Measurements from ENCODE around the gene NLRP4. TPM values are rescaled to one million over a fixed set of nuclear protein-coding genes. Genes with fewer than 3 reads are reported as not detected.

Gene NLRP4
- total RNA-seq, 1 donor from 2014 or later: not detected

DNA sequence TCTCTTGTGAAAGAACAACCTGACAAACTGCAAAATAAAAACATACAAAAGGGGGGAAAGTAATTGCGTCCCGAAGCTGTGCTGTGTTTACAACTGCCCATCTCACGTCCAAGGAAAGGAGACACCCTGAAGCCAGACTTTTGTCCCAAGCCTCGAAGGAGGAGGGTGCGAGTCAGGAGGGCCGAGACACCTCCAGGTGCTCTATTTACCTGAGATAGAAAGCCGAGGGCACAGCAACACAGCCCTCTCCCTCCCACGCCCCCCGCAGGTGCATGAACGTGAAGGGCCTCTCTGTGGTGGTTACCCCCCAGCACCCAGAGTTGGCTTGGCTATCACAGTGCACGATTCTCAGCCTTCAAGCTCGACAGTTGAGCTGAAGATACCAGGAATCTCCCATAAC is 62.6 kb downstream of the NLRP4 start:
- no peaks in the 10 kb centered on the region for H3K4me1 ChIP-seq
- H3K9me3 ChIP-seq: peaks cover 0 to 3% of the 10 kb centered on the region in 2 donors
- intact Hi-C loops (cut with DNase I): no loop called here
- no peaks in the 10 kb centered on the region for H3K27me3 ChIP-seq
- TF ChIP-seq, protein P1, sequence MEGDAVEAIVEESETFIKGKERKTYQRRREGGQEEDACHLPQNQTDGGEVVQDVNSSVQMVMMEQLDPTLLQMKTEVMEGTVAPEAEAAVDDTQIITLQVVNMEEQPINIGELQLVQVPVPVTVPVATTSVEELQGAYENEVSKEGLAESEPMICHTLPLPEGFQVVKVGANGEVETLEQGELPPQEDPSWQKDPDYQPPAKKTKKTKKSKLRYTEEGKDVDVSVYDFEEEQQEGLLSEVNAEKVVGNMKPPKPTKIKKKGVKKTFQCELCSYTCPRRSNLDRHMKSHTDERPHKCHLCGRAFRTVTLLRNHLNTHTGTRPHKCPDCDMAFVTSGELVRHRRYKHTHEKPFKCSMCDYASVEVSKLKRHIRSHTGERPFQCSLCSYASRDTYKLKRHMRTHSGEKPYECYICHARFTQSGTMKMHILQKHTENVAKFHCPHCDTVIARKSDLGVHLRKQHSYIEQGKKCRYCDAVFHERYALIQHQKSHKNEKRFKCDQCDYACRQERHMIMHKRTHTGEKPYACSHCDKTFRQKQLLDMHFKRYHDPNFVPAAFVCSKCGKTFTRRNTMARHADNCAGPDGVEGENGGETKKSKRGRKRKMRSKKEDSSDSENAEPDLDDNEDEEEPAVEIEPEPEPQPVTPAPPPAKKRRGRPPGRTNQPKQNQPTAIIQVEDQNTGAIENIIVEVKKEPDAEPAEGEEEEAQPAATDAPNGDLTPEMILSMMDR (IDR thresholded peaks at IDR 0.05): no peak
- H3K36me3 ChIP-seq: no peaks in the 10 kb centered on the region
- no peak overlapping the region for H3K4me3 ChIP-seq
- H3K27ac ChIP-seq: no peak overlapping the region
- no peak for DNase-seq (ENCODE audit: low spot score in 2 of 2)

- TF ChIP-seq, protein P1 (IDR thresholded peaks at IDR 0.05): no peak
- intact Hi-C loops (cut with DNase I): no loop called here
- Histone ChIP-seq H3K4me3 (no peak overlapping the region), H3K27me3 (no peaks in the 10 kb centered on the region), H3K4me1 (no peaks in the 10 kb centered on the region), H3K9me3 (no peaks in the 10 kb centered on the region), H3K36me3 (no peaks in the 10 kb centered on the region), H3K27ac (no peak overlapping the region)
- DNase-seq (ENCODE audit: low spot score in 2 of 2): no peak
Measured at GRCh38 chr19:55901369-55902079, 65.2 kb downstream of the NLRP4 start.

GRCh38 chr19:55902080-55902751 is 65.9 kb downstream of the NLRP4 start:
- H3K36me3 ChIP-seq: no peaks in the 10 kb centered on the region
- no peaks in the 10 kb centered on the region for H3K9me3 ChIP-seq
- no peaks in the 10 kb centered on the region for H3K27me3 ChIP-seq
- no peak overlapping the region for H3K4me3 ChIP-seq
- TF ChIP-seq, protein P1 (IDR thresholded peaks at IDR 0.05): no peak
- no peak for DNase-seq (ENCODE audit: low spot score in 2 of 2)
- intact Hi-C loops (cut with DNase I): no loop called here
- no peaks in the 10 kb centered on the region for H3K4me1 ChIP-seq
- no peak overlapping the region for H3K27ac ChIP-seq

GRCh38 chr19:55907286-55907685 is 70.9 kb downstream of the NLRP4 start:
- no peak for DNase-seq (ENCODE audit: low spot score in 2 of 2)
- TF ChIP-seq, protein P1 (IDR thresholded peaks at IDR 0.05): no peak
- intact Hi-C loops (cut with DNase I): no loop called here
- Histone ChIP-seq H3K9me3 (no peaks in the 10 kb centered on the region), H3K4me3 (no peak overlapping the region), H3K36me3 (no peaks in the 10 kb centered on the region), H3K27ac (no peak overlapping the region), H3K27me3 (no peaks in the 10 kb centered on the region), H3K4me1 (no peaks in the 10 kb centered on the region)

GRCh38 chr19:55907746-55908145 is 71.4 kb downstream of the NLRP4 start:
- no peak for DNase-seq (ENCODE audit: low spot score in 2 of 2)
- Histone ChIP-seq H3K36me3 (no peaks in the 10 kb centered on the region), H3K9me3 (no peaks in the 10 kb centered on the region), H3K27ac (no peak overlapping the region), H3K27me3 (no peaks in the 10 kb centered on the region), H3K4me3 (no peak overlapping the region), H3K4me1 (no peaks in the 10 kb centered on the region)
- intact Hi-C loops (cut with DNase I): no loop called here
- TF ChIP-seq, protein P1 (IDR thresholded peaks at IDR 0.05): no peak
